Naive B cell (primary cell): ENCODE measurements around the gene POU5F2. TPM values are rescaled to one million over a fixed set of nuclear protein-coding genes. Genes with fewer than 3 reads are reported as not detected.

Experiments
- ATAC-seq, 2 donors: fragments of 150-1000 bp; cut with Tn5 transposase; 2 replicates each; pipeline ENCODE4 v1.10.0; 2021; ENCODE audit warnings: low read depth in 2 of 2, mild to moderate bottlenecking in 2 of 2, moderate library complexity in 2 of 2
- DNase-seq: peaks from one replicate; pipeline ENCODE4 v3.0.0; 2022
- H3K27ac Mint-ChIP-seq, 6 donors: one replicate each; pipeline ENCODE4 v1.8.0; 2020 to 2022; ENCODE audit warnings: mild to moderate bottlenecking in 6 of 6, mixed read lengths in 6 of 6, moderate library complexity in 5 of 6, inconsistent platforms in 2 of 6
- H3K27me3 Mint-ChIP-seq, 3 donors: one replicate each; pipeline ENCODE4 v1.8.0; 2021 to 2022; ENCODE audit warnings: mixed read lengths in 3 of 3, mild to moderate bottlenecking in 1 of 3
- H3K36me3 Mint-ChIP-seq, 2 donors: one replicate each; pipeline ENCODE4 v1.8.0; 2020 to 2022; ENCODE audit warnings: mixed read lengths in 2 of 2, inconsistent platforms in 1 of 2, mild to moderate bottlenecking in 1 of 2
- H3K4me1 Mint-ChIP-seq, 3 donors: one replicate each; pipeline ENCODE4 v1.8.0; 2020 to 2022; ENCODE audit warnings: mixed read lengths in 3 of 3, inconsistent platforms in 1 of 3, mild to moderate bottlenecking in 1 of 3, moderate library complexity in 1 of 3
- H3K4me3 Mint-ChIP-seq, 8 donors: one replicate each; pipeline ENCODE4 v1.8.0; 2020 to 2022; ENCODE audit warnings: mild to moderate bottlenecking in 8 of 8, mixed read lengths in 8 of 8, moderate library complexity in 8 of 8, inconsistent platforms in 2 of 8
- H3K9me3 Mint-ChIP-seq, 7 donors: one replicate each; pipeline ENCODE4 v1.8.0; 2020 to 2022; ENCODE audit warnings: mixed read lengths in 7 of 7, mild to moderate bottlenecking in 5 of 7, inconsistent platforms in 2 of 7, moderate library complexity in 1 of 7
- polyA plus RNA-seq, 6 donors: library from polyadenylated mRNA; unstranded; fragments of 300-500 nt; fragmentation: Illumina TruSeq; gene quantifications; one replicate each; pipeline ENCODE4 v1.2.3, GENCODE V29; 2021; ENCODE audit warnings: low read depth in 6 of 6

The POU5F2 gene, protein sequence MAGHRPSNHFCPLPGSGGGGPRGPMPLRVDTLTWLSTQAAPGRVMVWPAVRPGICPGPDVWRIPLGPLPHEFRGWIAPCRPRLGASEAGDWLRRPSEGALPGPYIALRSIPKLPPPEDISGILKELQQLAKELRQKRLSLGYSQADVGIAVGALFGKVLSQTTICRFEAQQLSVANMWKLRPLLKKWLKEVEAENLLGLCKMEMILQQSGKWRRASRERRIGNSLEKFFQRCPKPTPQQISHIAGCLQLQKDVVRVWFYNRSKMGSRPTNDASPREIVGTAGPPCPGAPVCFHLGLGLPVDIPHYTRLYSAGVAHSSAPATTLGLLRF
- under 1 TPM in 4 of 6 donors, not detected in 2; 0.12 to 0.61 (median 0.29) TPM for polyA plus RNA-seq

- H3K4me1 Mint-ChIP-seq: peaks cover 0 to 9% (median 3%) of the 10 kb centered on the region in 3 donors
- ATAC-seq (no peak), DNase-seq (no peak)
- peak within 1 kb of the TSS in 1 of 8 donors; percentile 50 for H3K4me3 Mint-ChIP-seq
- H3K27me3 Mint-ChIP-seq: no peaks in the 10 kb centered on the region
- peaks cover 3 to 26% (median 9%) of the 10 kb centered on the region in 7 donors for H3K9me3 Mint-ChIP-seq
- H3K27ac Mint-ChIP-seq: peak within 1 kb of the TSS in 2 of 6 donors; percentile 35 to 82
- H3K36me3 Mint-ChIP-seq: peaks cover 69 to 72% of the 10 kb centered on the region in 2 donors
Observed at GRCh38 chr5:93741136-93741811, at the start of gene POU5F2. TSS of gene POU5F2 (minus strand) at chr5:93741600. CDS start at chr5:93741563, 37 bp downstream.

DNA sequence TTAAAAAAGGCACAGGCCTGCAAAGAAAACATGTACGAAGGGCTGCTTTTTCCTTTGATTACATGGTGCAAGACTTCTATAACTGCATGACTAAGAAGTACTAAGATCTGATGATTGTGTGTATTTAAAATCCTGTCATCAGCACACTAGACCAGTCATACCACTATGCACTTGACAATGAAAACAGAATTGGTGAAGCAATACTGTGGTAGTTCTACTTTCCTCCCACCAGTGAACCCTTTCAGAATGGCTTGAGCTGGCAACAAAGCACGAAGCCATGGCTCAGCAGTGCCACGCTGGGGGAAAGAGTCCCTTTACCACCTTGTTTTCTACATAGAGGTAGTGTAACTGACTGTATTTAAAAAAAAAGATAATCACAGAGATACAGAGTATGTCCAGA, 49.0 kb upstream of the POU5F2 start:
- Mint-ChIP-seq H3K27me3 (no peaks in the 10 kb centered on the region), H3K27ac (no peak overlapping the region), H3K4me3 (no peak overlapping the region), H3K9me3 (peaks cover 0 to 4% (median 0%) of the 10 kb centered on the region in 7 donors), H3K4me1 (peaks cover 0 to 12% (median 4%) of the 10 kb centered on the region in 3 donors), H3K36me3 (peaks cover 11 to 21% of the 10 kb centered on the region in 2 donors)
- no peak for DNase-seq
- no peak for ATAC-seq

GRCh38 chr5:93789173-93790067, 48.0 kb upstream of the POU5F2 start:
- Mint-ChIP-seq H3K36me3 (peaks cover 8 to 12% of the 10 kb centered on the region in 2 donors), H3K27ac (no peak overlapping the region), H3K4me1 (peaks cover 0 to 12% (median 4%) of the 10 kb centered on the region in 3 donors), H3K9me3 (peaks cover 0 to 4% (median 0%) of the 10 kb centered on the region in 7 donors), H3K4me3 (no peak overlapping the region), H3K27me3 (no peaks in the 10 kb centered on the region)
- ATAC-seq (no peak), DNase-seq (no peak)

- H3K4me1 Mint-ChIP-seq: peaks cover 0 to 12% (median 0%) of the 10 kb centered on the region in 3 donors
- no peak overlapping the region for H3K27ac Mint-ChIP-seq
- no peak for ATAC-seq
- no peak overlapping the region for H3K4me3 Mint-ChIP-seq
- no peaks in the 10 kb centered on the region for H3K9me3 Mint-ChIP-seq
- peaks cover 0 to 5% of the 10 kb centered on the region in 2 donors for H3K36me3 Mint-ChIP-seq
- DNase-seq: no peak
- H3K27me3 Mint-ChIP-seq: no peaks in the 10 kb centered on the region
Observed at GRCh38 chr5:93787598-93787997, 46.2 kb upstream of the POU5F2 start.

DNA sequence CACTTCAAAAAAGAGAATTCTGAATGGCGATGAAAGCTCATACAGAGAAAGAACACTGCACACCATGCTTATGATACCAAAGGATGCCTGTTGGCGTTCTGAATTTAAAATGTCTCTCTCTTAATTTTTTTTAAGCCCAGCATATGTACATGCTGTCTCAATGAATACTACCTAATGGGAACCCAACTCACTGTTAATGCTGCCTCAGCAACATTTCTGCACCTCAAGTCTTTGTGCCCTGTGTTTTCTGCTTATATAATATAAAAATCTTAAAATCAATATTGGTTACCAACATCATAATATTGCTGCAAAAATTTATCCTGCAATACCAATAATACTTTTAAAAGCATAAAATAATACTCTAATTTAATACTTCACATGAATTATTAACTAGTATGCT, 44.1 kb upstream of the POU5F2 start:
- Mint-ChIP-seq H3K4me1 (no peaks in the 10 kb centered on the region), H3K36me3 (peaks cover 15 to 23% of the 10 kb centered on the region in 2 donors), H3K4me3 (no peak overlapping the region), H3K9me3 (no peaks in the 10 kb centered on the region), H3K27ac (no peak overlapping the region), H3K27me3 (no peaks in the 10 kb centered on the region)
- ATAC-seq (no peak), DNase-seq (no peak)

- Mint-ChIP-seq H3K27ac (no peak overlapping the region), H3K27me3 (no peaks in the 10 kb centered on the region), H3K36me3 (peaks cover 15 to 20% of the 10 kb centered on the region in 2 donors), H3K4me1 (no peaks in the 10 kb centered on the region), H3K9me3 (no peaks in the 10 kb centered on the region), H3K4me3 (no peak overlapping the region)
- no peak for DNase-seq
- no peak for ATAC-seq
Observed at GRCh38 chr5:93782978-93783377, 41.6 kb upstream of the POU5F2 start.

- H3K9me3 Mint-ChIP-seq: peaks cover 0 to 3% (median 0%) of the 10 kb centered on the region in 7 donors
- H3K27me3 Mint-ChIP-seq: no peaks in the 10 kb centered on the region
- no peaks in the 10 kb centered on the region for H3K4me1 Mint-ChIP-seq
- peaks cover 35 to 43% of the 10 kb centered on the region in 2 donors for H3K36me3 Mint-ChIP-seq
- no peak overlapping the region for H3K4me3 Mint-ChIP-seq
- H3K27ac Mint-ChIP-seq: no peak overlapping the region
- DNase-seq (no peak), ATAC-seq (no peak)
Observed at GRCh38 chr5:93777620-93778019, 36.2 kb upstream of the POU5F2 start.

- Mint-ChIP-seq H3K4me3 (no peak overlapping the region), H3K36me3 (peaks cover 42 to 58% of the 10 kb centered on the region in 2 donors), H3K27ac (peak overlapping the region in 1 of 6 donors; percentile 43), H3K27me3 (no peaks in the 10 kb centered on the region), H3K9me3 (peaks cover 4 to 34% (median 27%) of the 10 kb centered on the region in 7 donors), H3K4me1 (peaks cover 9 to 25% (median 12%) of the 10 kb centered on the region in 3 donors)
- ATAC-seq (no peak), DNase-seq (no peak)
Observed at GRCh38 chr5:93756372-93756771, 15.0 kb upstream of the POU5F2 start.

DNA sequence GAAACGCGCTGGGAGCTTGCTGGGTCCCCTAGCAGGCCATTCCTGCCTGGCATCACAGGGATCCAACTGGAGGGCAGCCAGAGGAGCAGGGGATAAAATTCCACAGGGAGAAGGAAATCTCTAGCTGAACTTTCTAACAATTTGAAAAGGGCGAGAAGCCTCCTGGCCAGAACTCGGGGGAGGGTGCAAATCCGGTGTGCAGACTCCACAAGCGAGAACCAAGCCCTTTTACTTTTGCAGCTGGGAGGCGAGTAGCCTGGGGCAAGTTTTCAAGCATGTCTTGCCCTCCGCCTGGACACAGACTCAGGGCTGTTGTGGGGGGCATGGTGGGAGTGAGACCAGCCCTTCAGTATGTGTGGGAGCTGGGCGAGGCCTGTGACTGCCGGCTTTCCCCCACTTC, 14.3 kb upstream of the POU5F2 start:
- DNase-seq (no peak), ATAC-seq (no peak)
- Mint-ChIP-seq H3K36me3 (peaks cover 39 to 53% of the 10 kb centered on the region in 2 donors), H3K4me1 (peaks cover 9 to 25% (median 12%) of the 10 kb centered on the region in 3 donors), H3K4me3 (no peak overlapping the region), H3K27me3 (no peaks in the 10 kb centered on the region), H3K27ac (no peak overlapping the region), H3K9me3 (peaks cover 4 to 29% (median 23%) of the 10 kb centered on the region in 7 donors)

DNA sequence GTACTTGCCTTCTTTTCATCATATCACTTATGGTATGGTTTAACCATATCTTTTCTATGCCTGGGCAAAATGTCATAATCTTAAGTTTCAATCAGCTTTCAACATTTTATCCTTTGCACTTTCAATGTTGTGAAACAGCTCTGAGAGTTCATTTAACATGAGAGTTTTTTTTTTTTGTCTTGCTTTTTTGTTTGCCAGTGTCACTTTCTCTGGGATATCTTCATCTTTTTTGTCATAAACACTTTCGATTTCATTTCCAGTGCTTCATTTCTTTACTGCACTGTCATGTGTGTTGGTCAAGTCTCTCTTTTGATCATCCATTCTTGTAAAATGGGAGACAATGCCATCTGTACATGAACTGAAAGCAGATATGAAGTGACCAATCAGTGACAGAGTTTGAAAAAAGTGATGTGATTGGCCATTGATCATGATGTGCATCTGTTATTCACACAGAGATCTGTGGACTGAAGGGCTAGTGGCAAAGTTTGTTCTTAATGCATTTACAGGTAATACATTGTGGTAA, 7.5 kb upstream of the POU5F2 start:
- H3K27me3 Mint-ChIP-seq: no peaks in the 10 kb centered on the region
- no peak overlapping the region for H3K4me3 Mint-ChIP-seq
- H3K27ac Mint-ChIP-seq: peak overlapping the region in 1 of 6 donors; percentile 63
- DNase-seq: no peak
- H3K36me3 Mint-ChIP-seq: peaks cover 11 to 18% of the 10 kb centered on the region in 2 donors
- ATAC-seq: no peak
- H3K4me1 Mint-ChIP-seq: peaks cover 0 to 6% (median 1%) of the 10 kb centered on the region in 3 donors
- peaks cover 0 to 5% (median 0%) of the 10 kb centered on the region in 7 donors for H3K9me3 Mint-ChIP-seq

DNA sequence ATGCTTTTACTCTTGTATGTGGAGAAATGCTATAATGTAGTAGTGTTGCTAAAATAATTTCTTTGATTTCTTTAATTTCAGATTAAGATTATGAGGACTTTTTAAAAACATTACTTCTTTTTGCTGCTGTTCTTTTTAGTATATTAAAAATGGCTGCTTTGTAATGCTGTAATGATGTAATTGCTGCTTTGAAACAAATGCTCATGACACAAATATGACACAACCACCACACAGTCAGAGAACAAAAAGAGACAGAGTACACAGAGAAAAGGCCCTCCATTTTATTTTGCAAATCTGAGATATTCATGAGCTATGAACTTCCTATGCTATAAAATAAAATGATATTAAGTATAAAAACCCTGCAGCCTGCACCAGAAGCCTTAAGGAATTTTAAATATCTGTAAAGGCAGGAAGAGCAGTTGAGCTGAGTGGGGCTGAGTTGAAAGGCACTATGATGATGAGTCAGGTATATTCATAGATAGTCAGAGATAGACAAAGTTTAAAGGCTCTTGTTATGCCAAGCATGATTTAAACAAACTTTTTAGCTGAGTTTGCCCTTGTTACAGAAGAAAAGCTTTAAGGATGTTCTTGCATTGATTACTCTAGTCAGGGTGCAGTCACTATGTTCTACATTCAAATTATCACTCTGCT, 5.1 kb upstream of the POU5F2 start:
- H3K27me3 Mint-ChIP-seq: no peaks in the 10 kb centered on the region
- peaks cover 0 to under 1% (median 0%) of the 10 kb centered on the region in 3 donors for H3K4me1 Mint-ChIP-seq
- no peak overlapping the region for H3K27ac Mint-ChIP-seq
- no peak overlapping the region for H3K4me3 Mint-ChIP-seq
- DNase-seq (no peak), ATAC-seq (no peak)
- peaks cover 0 to 14% (median 0%) of the 10 kb centered on the region in 7 donors for H3K9me3 Mint-ChIP-seq
- peaks cover 28 to 30% of the 10 kb centered on the region in 2 donors for H3K36me3 Mint-ChIP-seq

DNA sequence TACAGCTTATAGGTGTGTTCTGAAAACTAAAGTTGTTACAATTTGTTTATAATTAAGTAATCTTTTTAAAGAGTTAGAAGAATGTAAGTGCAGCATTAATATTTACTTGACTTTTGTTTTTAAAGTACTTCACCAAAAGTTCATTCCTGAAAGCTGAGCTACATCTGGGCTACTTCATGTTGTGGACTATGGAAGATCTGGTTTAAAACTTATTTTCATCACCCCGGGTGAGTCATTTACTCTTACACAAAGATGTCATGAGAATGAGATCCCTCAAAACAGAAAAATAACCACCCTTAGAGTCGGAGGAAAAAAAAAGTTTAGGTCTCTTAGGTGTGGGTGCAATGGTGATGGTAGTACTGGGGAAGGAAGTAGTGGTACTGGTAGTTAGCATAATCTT, 5.1 kb downstream of the POU5F2 start:
- Mint-ChIP-seq H3K4me3 (no peak overlapping the region), H3K36me3 (peaks cover 43 to 47% of the 10 kb centered on the region in 2 donors), H3K4me1 (peaks cover 0 to 9% (median 3%) of the 10 kb centered on the region in 3 donors), H3K27me3 (no peaks in the 10 kb centered on the region), H3K9me3 (peaks cover 0 to 26% (median 7%) of the 10 kb centered on the region in 7 donors), H3K27ac (no peak overlapping the region)
- DNase-seq (no peak), ATAC-seq (no peak)
